Measurements from ENCODE around the gene PDZRN3. TPM values are rescaled to one million over a fixed set of nuclear protein-coding genes. Genes with fewer than 3 reads are reported as not detected.

Gene PDZRN3
- total RNA-seq, 1 experiment from 2014 or later: 0.17 TPM

GRCh38 chr3:73437828-73438227 is 186.9 kb downstream of the PDZRN3 start:
- H3K4me2 ChIP-seq (ENCODE audit: low read length): no peak overlapping the region
- H3K9ac ChIP-seq (ENCODE audit: low read length): no peak overlapping the region
- no peak overlapping the region for H3K27ac ChIP-seq (ENCODE audit: low read depth, low read length)
- no TSS peak for BruUV-seq (replicated peaks)
- no peak overlapping the region for H3K4me3 ChIP-seq (replicated peaks in 1 of 2; ENCODE audit: low read depth in 1 of 2, low read length in 2 of 2)
- ChIA-PET CTCF (no interaction called here), POLR2A (no interaction called here), RAD21 (ENCODE audit: low non-redundant PET in 1 of 2, low total read pairs in 2 of 2, uncharacterized antibody in 2 of 2, unreplicated experiment in 2 of 2) (no interaction called here)
- H3K36me3 ChIP-seq (ENCODE audit: control insufficient read depth in 1 of 2, insufficient read depth in 2 of 2, low read length in 2 of 2): no peaks in the 10 kb centered on the region
- TF ChIP-seq SRF (IDR thresholded peaks at IDR 0.05; ENCODE audit: low read depth) (no peak), CBX3 (IDR thresholded peaks at IDR 0.05; ENCODE audit: low read depth) (no peak), MAX (IDR thresholded peaks at IDR 0.05) (no peak), ZNF274 (IDR thresholded peaks at IDR 0.05; ENCODE audit: low read depth, low read length) (no peak), ELF1 (IDR thresholded peaks at IDR 0.05; ENCODE audit: borderline replicate concordance, low read depth) (no peak), CEBPB (IDR thresholded peaks at IDR 0.05; ENCODE audit: low read depth) (no peak), EZH2phosphoT487 (IDR thresholded peaks at IDR 0.05; ENCODE audit: borderline replicate concordance) (no peak), EGR1 (IDR thresholded peaks at IDR 0.05; ENCODE audit: low read depth) (no peak), CTCF (IDR thresholded peaks at IDR 0.05 in 2 of 3, conservative IDR thresholded peaks at IDR 0.05 in 1 of 3; ENCODE audit: borderline replicate concordance in 1 of 3, insufficient read depth in 1 of 3, low read depth in 2 of 3, low read length in 2 of 3) (no peak), ZBTB33 (IDR thresholded peaks at IDR 0.05; ENCODE audit: extremely low read depth, insufficient replicate concordance, low read length) (no peak), POLR2AphosphoS5 (IDR thresholded peaks at IDR 0.05; ENCODE audit: low read depth, low read length) (no peak)
- no peaks in the 10 kb centered on the region for H3K9me3 ChIP-seq (ENCODE audit: control insufficient read depth in 1 of 2, insufficient read depth in 1 of 2, low read depth in 1 of 2, low read length in 2 of 2)
- H3K79me2 ChIP-seq (ENCODE audit: insufficient read depth, low read length): no peaks in the 10 kb centered on the region
- H3K9me2 ChIP-seq (ENCODE audit: insufficient read depth): no peaks in the 10 kb centered on the region
- H3K4me1 ChIP-seq (ENCODE audit: control insufficient read depth in 1 of 2, insufficient read depth in 2 of 2, low read length in 2 of 2): no peaks in the 10 kb centered on the region
- H4K20me1 ChIP-seq (ENCODE audit: insufficient read depth): no peaks in the 10 kb centered on the region
- intact Hi-C loops (cut with micrococcal nuclease): loop anchor here (10.0 kb wide), 1 partner anchor 243 kb away; no protein-coding TSS in a partner anchor
- no peak for ATAC-seq
- H3K27me3 ChIP-seq (ENCODE audit: insufficient read depth, low read length): peaks cover 10% of the 10 kb centered on the region
- DNase-seq (ENCODE audit: low read depth, low spot score): no peak
- H2AFZ ChIP-seq (ENCODE audit: low read depth, low read length, poor library complexity, severe bottlenecking): no peak overlapping the region

Data from HCT116 (cell line).